Activated gamma-delta T cell (primary cell): Measurements from ENCODE around the gene FAM136A.
"Not testable (repeated sequence)": the region's sequence is repeated elsewhere in the genome, so short reads cannot be mapped to it uniquely, and the experiment has no call there.

ENCODE experiments used
- DNase-seq: peaks from one replicate; lab custom pipeline; 2025; lab: John Stamatoyannopoulos, UW
- total RNA-seq, 2 donors: gene quantifications; one replicate each; lab custom pipeline; 2026; lab: John Stamatoyannopoulos, UW

The FAM136A gene
- 53.3 to 81.9 reads per million in 2 donors for total RNA-seq

DNA sequence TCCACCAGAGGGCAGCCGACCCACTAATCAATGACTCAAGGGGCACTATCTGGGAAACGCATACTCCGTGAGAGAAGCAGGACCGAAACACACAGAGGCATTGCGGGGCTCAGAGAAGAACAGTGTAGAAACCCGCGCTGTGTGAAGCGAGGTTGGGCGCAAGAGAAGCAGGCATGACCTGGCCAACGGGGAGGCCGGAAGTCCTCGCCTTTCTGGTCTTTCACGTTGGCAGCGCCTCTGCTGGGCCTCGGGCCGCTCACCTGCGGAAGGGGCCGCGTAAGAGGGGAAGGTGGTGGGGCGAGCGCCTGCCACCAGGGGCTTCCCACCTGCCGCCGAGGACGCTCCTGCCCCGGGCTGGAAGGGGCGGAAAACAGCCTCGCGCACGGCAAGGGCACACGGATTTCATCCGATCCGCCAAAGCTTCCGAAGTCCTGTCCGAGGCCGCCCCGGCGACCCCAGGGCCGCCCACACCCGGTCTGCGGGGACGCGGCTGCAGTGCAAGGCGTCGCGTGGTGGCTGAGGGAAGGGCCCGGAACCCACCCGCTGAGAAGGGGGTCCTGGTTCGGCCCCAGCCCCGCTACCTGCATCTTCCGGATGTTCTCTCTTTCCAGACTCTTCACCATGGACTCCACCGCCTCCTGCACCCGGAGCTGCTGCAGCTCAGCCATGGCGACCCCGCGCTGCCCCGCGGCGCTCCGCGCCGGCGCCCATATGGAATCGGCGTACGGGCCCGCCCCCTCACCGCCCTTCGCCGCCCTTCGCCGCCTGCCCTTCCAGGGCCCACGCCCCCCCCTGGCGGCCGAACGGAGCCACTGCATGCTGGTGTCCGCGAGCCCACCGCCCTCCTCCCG lies at the start of gene FAM136A:
FAM136A (minus strand) TSS at position 724 of the 851 bp plus-strand sequence; CDS start at position 668, 56 bp downstream.
- peak; percentile 76 for DNase-seq

DNA sequence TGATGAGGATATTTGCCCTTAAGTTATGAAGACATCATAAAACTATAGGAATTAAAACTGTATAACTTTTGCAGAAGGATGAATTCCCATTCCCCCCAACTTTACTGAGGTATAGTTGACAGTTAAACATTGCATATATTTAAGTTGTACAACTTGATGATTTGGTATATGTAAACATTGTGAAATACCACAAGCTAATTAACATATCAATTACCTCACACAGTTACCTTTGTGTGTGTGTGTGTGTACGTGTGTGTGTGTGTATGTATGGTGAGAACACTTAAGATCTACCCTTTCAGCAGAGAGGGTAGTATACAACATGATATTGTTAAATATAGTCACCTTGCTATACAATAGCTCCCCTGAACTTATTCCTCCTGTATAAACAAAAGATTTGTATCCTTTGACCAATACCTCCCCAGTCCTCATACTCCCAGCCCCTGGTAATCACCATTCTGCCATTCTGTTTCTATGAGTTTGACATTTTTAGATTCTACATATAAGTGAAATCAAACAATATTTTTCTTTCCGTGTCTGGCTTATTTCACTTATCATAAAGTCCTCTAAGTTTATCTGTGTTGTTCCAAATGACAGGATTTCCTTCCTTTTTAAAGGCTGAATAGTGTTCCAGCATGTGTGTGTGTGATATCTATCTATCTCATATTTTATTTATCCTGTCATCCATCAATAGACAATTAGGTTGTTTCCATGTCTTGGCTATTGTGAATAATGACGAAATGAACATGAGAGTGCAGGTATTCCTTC lies 48.2 kb upstream of the FAM136A start:
- no peak for DNase-seq

DNA sequence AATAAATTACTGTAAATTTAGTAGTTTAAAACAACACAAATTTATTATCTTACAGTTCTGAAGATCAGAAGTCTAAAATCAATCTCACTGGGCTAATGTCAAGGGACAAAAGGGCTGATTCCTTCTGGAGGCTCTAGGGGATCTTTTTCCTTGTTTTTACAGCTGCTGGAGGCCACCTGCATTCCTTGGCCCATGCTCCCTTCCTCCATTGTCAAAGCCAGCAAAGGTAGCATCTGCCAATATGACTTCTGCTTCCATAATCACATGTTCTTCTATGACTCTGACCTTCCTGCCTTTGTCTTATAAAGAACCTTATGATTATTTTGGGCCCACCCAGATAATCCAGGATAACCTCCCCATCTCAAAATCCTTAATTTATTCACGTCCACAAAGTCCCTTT lies 46.0 kb upstream of the FAM136A start:
- no peak for DNase-seq

DNA sequence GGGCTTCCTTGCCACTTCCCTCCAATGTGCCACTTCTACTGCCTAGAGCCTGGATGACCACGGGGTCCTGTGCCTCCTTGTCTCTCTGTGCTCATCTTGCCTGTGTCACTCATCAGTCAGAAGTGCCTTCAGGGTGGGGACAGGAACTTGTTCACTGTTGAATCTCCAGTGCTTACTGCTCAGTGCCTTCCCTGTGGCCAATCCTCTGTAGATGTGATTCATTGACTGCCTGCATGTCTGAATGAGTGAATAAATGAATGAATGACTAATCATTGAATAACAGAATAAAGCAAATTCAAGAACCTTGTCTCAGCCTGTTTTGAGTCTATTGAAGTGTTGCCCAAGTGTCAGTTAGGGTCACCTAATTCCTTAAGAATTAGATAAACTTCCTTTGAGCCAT lies 42.3 kb upstream of the FAM136A start:
- no peak for DNase-seq

GRCh38 chr2:70341477-70341765 lies 39.6 kb upstream of the FAM136A start:
- DNase-seq: no peak

DNA sequence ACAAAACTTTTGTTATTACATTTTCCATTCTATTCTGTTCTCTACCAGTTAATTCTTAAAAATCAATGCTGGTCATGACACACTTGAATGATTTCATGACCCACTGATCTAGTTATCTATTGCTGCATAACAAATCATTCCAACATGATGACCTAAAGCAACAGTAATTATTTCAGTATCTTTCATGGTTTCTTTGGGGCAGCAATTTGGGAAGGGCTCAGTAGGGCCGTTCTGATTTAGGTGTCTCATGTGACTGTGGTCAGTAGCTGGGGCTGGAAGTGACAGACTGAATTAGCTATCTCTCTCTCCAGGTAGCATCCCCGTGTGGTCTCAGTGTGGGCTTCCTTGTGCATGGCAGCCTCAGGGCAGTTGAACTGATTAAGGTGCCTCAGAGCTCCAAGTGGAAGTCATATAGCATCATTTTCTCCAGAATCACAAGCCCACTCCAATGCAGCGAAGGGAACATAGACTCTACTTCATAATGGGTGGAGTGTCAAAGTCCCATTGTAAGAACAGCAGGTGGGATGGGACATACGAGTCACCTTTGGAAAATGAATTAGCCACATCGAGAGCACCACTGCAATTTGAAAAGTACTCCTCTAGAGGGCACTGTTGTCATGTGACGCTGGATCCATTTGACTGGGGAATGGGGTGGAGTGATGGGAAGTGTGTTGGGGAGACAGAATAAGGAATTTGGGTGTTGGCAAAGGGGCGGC lies 39.1 kb upstream of the FAM136A start:
- no peak for DNase-seq

- no peak for DNase-seq
These were observed 38.2 kb upstream of the FAM136A start for GRCh38 chr2:70340075-70340474.

DNA sequence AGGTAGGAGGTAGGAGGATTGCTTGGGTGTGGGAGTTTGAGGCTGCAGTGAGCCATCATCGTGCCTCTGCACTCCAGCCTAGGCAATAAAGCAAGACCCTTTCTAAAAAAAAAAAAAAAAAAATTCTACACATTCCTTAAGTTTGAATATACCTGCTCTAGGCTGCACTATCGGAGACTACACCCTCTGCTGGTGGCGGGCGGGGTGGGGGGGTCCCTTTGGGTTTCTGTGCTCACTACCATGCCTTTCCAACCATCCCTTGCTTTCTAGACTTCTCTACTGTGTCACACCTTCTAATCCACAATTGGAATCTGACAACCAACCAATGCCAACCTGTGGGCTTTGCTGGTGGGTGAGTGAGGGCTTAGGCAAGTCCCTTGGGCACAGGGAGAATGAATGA lies 34.7 kb upstream of the FAM136A start:
- no peak for DNase-seq

- DNase-seq: no peak
These were observed 29.1 kb upstream of the FAM136A start for GRCh38 chr2:70331012-70331411.

GRCh38 chr2:70330476-70330875 lies 28.6 kb upstream of the FAM136A start:
- DNase-seq: no peak

DNA sequence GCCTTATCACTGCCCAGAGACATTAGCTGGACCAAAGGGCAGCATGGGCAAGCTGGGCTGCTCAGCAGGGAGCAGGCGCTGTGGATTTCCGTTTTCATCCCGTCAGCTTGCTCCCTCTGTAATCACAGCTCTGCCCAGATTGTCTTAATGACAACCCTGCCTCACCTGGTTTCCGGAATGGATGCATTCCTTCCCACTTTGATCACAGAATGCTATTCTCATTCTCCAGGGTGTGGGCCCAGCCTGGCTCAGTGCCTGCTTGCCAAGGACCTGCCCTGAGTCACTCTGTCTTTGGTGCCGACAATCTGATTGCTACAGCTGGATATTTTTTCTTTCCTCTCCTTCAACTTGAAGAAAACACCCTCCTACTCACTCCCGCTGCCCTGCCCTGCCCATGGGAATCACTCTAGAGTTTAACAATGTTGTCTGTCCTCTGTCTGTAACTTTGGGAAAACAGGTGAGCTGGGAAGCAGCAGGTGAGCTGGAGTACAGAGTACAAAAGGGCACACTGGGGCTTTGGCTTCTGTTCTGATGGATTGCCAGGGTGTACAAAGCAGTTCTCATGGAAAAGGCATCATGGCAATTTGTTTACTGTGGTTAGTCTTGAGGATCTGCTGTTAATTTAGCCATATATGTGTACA lies 27.2 kb upstream of the FAM136A start:
- DNase-seq: no peak

DNA sequence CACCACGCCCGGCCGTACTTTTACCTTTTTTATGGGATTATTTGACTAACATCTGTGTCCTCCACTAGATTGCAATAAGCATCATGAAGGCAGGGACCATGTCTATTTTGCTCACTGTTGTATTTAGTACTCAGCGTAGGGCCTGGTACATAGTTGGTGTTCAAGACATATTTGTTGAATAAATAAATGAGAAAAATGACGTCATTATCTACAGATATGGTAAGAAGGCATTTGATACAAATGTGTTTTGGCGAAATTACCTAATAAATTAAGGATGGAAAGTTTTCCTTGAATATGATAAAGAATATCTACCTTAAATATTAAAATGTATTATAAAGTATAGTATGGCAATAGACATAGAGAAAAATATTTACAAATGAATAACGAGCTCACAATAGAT lies 24.0 kb upstream of the FAM136A start:
- DNase-seq: no peak

DNA sequence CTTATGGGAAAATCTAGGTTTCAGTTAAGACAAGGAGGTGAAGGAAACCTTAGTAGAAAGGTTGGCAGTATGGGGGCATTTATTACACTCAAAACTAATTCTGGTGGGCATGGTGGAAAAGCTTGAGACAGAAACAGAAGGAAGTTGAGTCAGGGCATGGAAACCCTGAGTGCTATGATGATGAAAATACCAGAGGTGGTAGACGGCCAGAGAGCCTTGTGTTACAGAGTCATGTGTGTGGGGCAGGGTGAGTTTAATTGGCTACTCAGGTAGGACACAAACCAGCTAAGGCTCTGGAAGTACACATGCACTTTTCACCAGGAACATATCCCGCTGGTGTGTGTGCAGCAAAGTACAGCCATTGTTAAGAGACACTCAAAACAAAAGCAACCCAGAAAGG lies 20.7 kb upstream of the FAM136A start:
- DNase-seq: no peak

DNA sequence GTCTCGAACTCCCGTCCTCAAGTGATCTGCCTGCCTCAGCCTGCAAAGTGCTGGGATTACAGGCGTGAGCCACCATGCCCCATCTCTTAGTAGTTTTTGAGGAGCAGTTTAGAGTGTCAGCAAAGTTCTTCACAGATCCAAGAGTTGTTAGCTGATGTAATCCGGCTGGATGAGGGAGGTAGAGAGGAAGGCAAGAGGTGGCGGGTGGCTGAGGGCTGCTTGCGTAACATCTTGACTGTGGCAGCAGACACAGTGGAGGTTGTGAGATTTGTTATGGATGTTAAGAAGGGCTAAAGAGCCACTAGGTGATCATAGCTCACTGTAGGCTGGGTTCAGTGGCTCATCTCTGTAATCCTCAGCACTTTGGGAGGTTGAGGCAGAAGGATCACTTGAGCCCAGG lies 19.5 kb upstream of the FAM136A start:
- no peak for DNase-seq

- no peak for DNase-seq
These were observed 12.8 kb upstream of the FAM136A start for GRCh38 chr2:70314640-70315039.

DNA sequence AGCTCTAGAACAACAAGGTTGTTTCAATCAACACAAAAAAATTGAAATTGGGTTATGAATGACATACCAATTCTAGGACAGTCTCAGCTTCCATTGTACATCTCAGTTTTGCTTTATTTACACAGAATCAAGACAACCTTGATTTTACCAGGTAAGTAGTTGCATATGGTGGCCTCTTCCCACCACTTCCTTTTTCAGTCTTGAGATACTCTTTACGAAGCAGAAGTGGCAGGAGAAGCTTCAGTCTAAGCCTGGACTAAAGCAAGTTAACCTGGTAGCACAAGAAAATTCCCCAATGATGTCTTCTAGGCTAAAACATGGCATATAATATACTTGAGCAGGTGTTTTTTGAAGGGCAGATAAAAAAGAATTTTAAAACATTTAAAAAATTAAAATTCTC lies 10.7 kb upstream of the FAM136A start:
- DNase-seq: no peak

DNA sequence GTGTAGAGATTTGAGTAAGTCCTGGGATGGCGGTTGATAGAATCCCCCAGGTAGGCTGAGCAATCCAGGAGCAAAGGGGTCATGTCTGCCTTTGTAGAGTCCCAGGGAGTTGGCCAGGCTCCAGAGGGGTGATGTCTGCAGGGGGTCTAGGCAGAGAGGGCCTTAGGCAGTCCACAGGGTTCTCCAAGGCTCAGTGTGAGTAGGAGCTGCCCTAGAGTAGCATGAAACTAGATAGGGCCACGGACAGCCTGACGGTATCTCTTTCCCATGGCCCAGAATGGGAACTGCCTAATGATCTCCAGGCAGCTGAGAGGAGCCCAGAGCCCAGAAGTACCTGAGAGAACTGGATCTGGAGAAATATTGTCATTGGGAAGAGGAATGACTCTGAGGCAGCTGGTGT lies 9.0 kb upstream of the FAM136A start:
- no peak for DNase-seq

GRCh38 chr2:70305531-70305930 lies 3.7 kb upstream of the FAM136A start:
- DNase-seq: no peak

DNA sequence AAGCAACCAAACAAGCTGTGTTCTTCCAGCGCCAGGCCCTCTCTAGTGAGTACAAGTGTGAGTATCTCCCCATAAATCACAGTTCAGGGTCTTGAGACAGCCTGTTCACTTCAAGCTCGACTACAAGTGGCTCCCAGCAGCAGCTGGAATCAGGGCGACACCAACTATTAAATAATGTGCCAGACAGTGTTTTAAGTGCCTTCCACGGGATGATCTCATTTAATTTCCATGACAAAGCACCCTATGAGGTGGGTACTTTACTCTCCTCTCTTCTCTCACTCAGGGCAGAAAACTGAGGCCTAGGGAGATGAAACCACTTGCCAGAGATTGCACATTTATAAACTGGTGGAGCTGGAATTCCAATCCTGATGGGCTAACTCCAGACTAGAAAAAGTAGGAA lies 2.6 kb upstream of the FAM136A start:
- no peak for DNase-seq

- no peak for DNase-seq
These were observed 1.3 kb upstream of the FAM136A start for GRCh38 chr2:70303186-70303585.

GRCh38 chr2:70302195-70302546 lies 304 bp upstream of the FAM136A start:
- DNase-seq: not testable (repeated sequence)

GRCh38 chr2:70300771-70301343 lies 1.0 kb downstream of the FAM136A start:
- no peak for DNase-seq
